H9 (cell line): ENCODE results near the gene SPAG7. TPM values are rescaled to one million over a fixed set of nuclear protein-coding genes. Genes with fewer than 3 reads are reported as not detected.

ENCODE experiments used
- DNase-seq: peaks from one replicate; pipeline ENCODE4 v3.0.0-alpha.2; 2017
- H2AFZ ChIP-seq: one replicate; pipeline ENCODE4 v1.6.1; 2013; ENCODE audit warnings: mild to moderate bottlenecking, low read length, control low read depth, moderate library complexity
- H2AK5ac ChIP-seq: 2 replicates; pipeline ENCODE4 v1.6.1; 2013; ENCODE audit warnings: low read length, control low read depth, mixed read lengths; ENCODE audit not compliant: insufficient read length
- H2BK120ac ChIP-seq: one replicate; pipeline ENCODE4 v1.6.1; 2013; ENCODE audit warnings: low read depth, mild to moderate bottlenecking, low read length, control low read depth, inconsistent platforms; ENCODE audit not compliant: poor library complexity, severe bottlenecking
- H2BK12ac ChIP-seq: 2 replicates; pipeline ENCODE4 v1.6.1; 2013; ENCODE audit warnings: low read length, control low read depth, mixed read lengths, low read depth; ENCODE audit not compliant: insufficient read length
- H2BK15ac ChIP-seq: 2 replicates; pipeline ENCODE4 v1.6.1; 2013; ENCODE audit warnings: low read depth, low read length, control low read depth
- H2BK20ac ChIP-seq: one replicate; pipeline ENCODE4 v1.6.1; 2013; ENCODE audit warnings: low read depth, mild to moderate bottlenecking, low read length, control low read depth, inconsistent platforms; ENCODE audit not compliant: poor library complexity, severe bottlenecking
- H2BK5ac ChIP-seq: 2 replicates; pipeline ENCODE4 v1.6.1; 2013; ENCODE audit warnings: low read length, control low read depth, mixed read lengths; ENCODE audit not compliant: insufficient read length
- H3K14ac ChIP-seq: 2 replicates; pipeline ENCODE4 v1.6.1; 2013; ENCODE audit warnings: low read length, control low read depth; ENCODE audit not compliant: insufficient read depth
- H3K18ac ChIP-seq: 2 replicates; pipeline ENCODE4 v1.6.1; 2013; ENCODE audit warnings: low read depth, mild to moderate bottlenecking, mixed read lengths, low read length, control low read depth; ENCODE audit not compliant: insufficient read length
- H3K23ac ChIP-seq: 2 replicates; pipeline ENCODE4 v1.6.1; 2013; ENCODE audit warnings: low read length, control low read depth, mixed read lengths, low read depth; ENCODE audit not compliant: insufficient read length
- H3K23me2 ChIP-seq: 2 replicates; pipeline ENCODE4 v1.6.1; 2013; ENCODE audit warnings: low read depth, mild to moderate bottlenecking, mixed read lengths, low read length, control low read depth; ENCODE audit not compliant: insufficient read length, poor library complexity, severe bottlenecking
- H3K27ac ChIP-seq: 2 replicates; pipeline ENCODE4 v1.5.1; 2013; ENCODE audit warnings: low read length, control low read depth, mixed read lengths, low read depth; ENCODE audit not compliant: insufficient read length
- H3K27me3 ChIP-seq: 2 replicates; pipeline ENCODE4 v1.6.1; 2013; ENCODE audit warnings: low read length, control low read depth, inconsistent platforms; ENCODE audit not compliant: insufficient read depth
- H3K4ac ChIP-seq: 2 replicates; pipeline ENCODE4 v1.6.1; 2013; ENCODE audit warnings: low read depth, mild to moderate bottlenecking, control low read depth, inconsistent platforms, low read length, moderate library complexity
- H3K4me1 ChIP-seq: 2 replicates; pipeline ENCODE4 v1.6.1; 2013; ENCODE audit warnings: low read length, control low read depth, inconsistent platforms; ENCODE audit not compliant: insufficient read depth
- H3K4me2 ChIP-seq: 2 replicates; pipeline ENCODE4 v1.6.1; 2013; ENCODE audit warnings: low read length, control low read depth, mixed read lengths; ENCODE audit not compliant: insufficient read length, insufficient read depth
- H3K56ac ChIP-seq: 2 replicates; pipeline ENCODE4 v1.6.1; 2013; ENCODE audit warnings: low read depth, mild to moderate bottlenecking, mixed read lengths, low read length, control low read depth; ENCODE audit not compliant: insufficient read length
- H3K79me1 ChIP-seq: 2 replicates; pipeline ENCODE4 v1.6.1; 2013; ENCODE audit warnings: low read depth, mild to moderate bottlenecking, moderate library complexity, low read length, control low read depth, inconsistent platforms; ENCODE audit not compliant: insufficient read depth, poor library complexity, severe bottlenecking
- H3K79me2 ChIP-seq: 2 replicates; pipeline ENCODE4 v1.6.1; 2013; ENCODE audit warnings: low read length, control low read depth, inconsistent platforms; ENCODE audit not compliant: insufficient read depth
- H3K9ac ChIP-seq: 2 replicates; pipeline ENCODE4 v1.6.1; 2013; ENCODE audit warnings: low read length, control low read depth, mixed read lengths; ENCODE audit not compliant: insufficient read length; ENCODE audit errors: extremely low read depth
- H3K9me3 ChIP-seq: one replicate; pipeline ENCODE4 v1.6.1; 2013; ENCODE audit warnings: low read depth, low read length, inconsistent platforms; ENCODE audit not compliant: control insufficient read depth
- H3T11ph ChIP-seq: one replicate; pipeline ENCODE4 v1.6.1; 2013; ENCODE audit warnings: mild to moderate bottlenecking, low read length, control low read depth, inconsistent platforms
- H4K20me1 ChIP-seq: one replicate; pipeline ENCODE4 v1.6.1; 2013; ENCODE audit not compliant: control insufficient read depth, insufficient read length, insufficient read depth
- H4K5ac ChIP-seq: 2 replicates; pipeline ENCODE4 v1.6.1; 2013; ENCODE audit warnings: low read depth, mild to moderate bottlenecking, mixed read lengths, low read length, control low read depth; ENCODE audit not compliant: insufficient read length
- H4K8ac ChIP-seq: replicated peaks from 2 replicates; pipeline ENCODE4 v1.6.1; 2013; ENCODE audit warnings: low read length, control low read depth, mixed read lengths, low read depth; ENCODE audit not compliant: insufficient read length
- H4K91ac ChIP-seq: 2 replicates; pipeline ENCODE4 v1.6.1; 2013; ENCODE audit warnings: low read depth, mild to moderate bottlenecking, moderate library complexity, mixed read lengths, low read length, control low read depth; ENCODE audit not compliant: insufficient read length
- H3K27ac Mint-ChIP-seq, 3 experiments: 2 replicates in 2 of 3; 3 replicates in 1 of 3; pipeline ENCODE4 v1.8.0; 2020 to 2021; ENCODE audit warnings: mixed read lengths in 3 of 3, mild to moderate bottlenecking in 1 of 3, moderate library complexity in 1 of 3
- H3K27me3 Mint-ChIP-seq: 2 replicates; pipeline ENCODE4 v1.8.0; 2021; ENCODE audit warnings: low read depth, mild to moderate bottlenecking, moderate library complexity, mixed read lengths
- H3K36me3 Mint-ChIP-seq, 3 experiments: 2 replicates in 2 of 3; 3 replicates in 1 of 3; pipeline ENCODE4 v1.8.0; 2020 to 2021; ENCODE audit warnings: low read depth in 3 of 3, mixed read lengths in 3 of 3; ENCODE audit not compliant: insufficient read depth in 1 of 3
- H3K4me1 Mint-ChIP-seq, 2 experiments: 2 replicates each; pipeline ENCODE4 v1.8.0; 2020; ENCODE audit warnings: mixed read lengths in 2 of 2
- H3K4me3 Mint-ChIP-seq, 2 experiments: 2 replicates in 1 of 2; 3 replicates in 1 of 2; pipeline ENCODE4 v1.8.0; 2020 to 2021; ENCODE audit warnings: mild to moderate bottlenecking in 2 of 2, mixed read lengths in 2 of 2, moderate library complexity in 1 of 2
- H3K9me3 Mint-ChIP-seq, 2 experiments: 2 replicates in 1 of 2; 3 replicates in 1 of 2; pipeline ENCODE4 v1.8.0; 2020; ENCODE audit warnings: mild to moderate bottlenecking in 2 of 2, mixed read lengths in 2 of 2, moderate library complexity in 1 of 2
- whole genome bisulfite sequencing: extraction: QIAGEN DNeasy Blood & Tissue Kit; methylation state at CpG from one replicate; pipeline ENCODE4 v1.1.7; 2013; ENCODE audit warnings: missing lambda C conversion rate, low lambda C conversion rate, mixed read lengths; ENCODE audit not compliant: insufficient read length; ENCODE audit errors: extremely low coverage; 5-methylcytosine and 5-hydroxymethylcytosine counted together
- total RNA-seq: library from RNA; stranded (reverse); gene quantifications from 2 replicates; pipeline ENCODE4 v1.2.1, GENCODE V29; 2021
- TF ChIP-seq, protein P1 (sequence below): fragments of 200-600 bp; sonication (generic); conservative IDR thresholded peaks from 3 replicates; pipeline ENCODE4 v1.8.0; 2021; ENCODE audit warnings: antibody characterized with exemption, mild to moderate bottlenecking

Gene SPAG7
- total RNA-seq, 1 experiment from 2014 or later: 102 TPM

DNA sequence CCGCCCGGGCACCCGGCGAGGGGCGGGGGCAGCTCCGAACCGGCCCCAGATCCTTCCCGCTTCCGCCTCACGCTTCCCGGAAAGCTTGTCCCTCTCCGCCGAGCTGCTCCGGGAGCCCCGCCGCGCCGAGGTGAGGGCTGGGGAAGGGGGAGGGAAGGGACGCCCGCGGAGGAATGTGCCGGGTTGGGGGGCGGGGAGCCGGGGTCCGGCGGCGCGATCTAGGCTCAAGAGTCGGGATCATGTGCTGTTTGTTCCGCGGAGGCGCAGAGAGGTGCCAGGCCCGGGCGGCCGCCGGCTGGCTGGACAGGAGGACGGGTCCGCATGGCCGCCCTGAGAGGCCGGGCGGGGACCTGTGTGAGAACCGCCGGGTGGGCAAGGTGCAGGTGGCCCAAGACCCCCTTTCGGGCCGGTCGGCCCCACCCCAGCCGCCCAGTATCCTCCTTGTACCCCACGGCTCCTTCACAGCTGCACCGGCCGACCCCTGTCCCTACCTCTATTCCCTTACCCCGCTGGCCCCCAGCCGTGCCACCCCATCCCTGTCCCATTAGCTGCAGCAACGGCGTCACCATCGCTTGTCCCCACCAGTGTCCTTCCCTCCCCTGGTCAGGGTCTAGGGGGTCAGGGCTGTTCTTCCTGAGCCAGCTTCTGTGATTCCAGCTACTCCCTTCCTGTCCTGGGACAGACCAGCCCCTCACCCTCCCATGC, 30.6 kb upstream of the SPAG7 start:
- Histone ChIP-seq H3K4ac (no peak overlapping the region), H2BK20ac (no peak overlapping the region), H4K91ac (no peak overlapping the region), H2BK120ac (no peak overlapping the region), H3K27ac (no peak overlapping the region), H3K27me3 (no peaks in the 10 kb centered on the region; the same call in 1 of the 2 replicates), H3K79me1 (peaks cover 8% of the 10 kb centered on the region), H3K9ac (peak overlapping the region; percentile 48), H3K79me2 (peaks cover 4% of the 10 kb centered on the region; the same call in 1 of the 2 replicates), H3K4me1 (peaks cover 2% of the 10 kb centered on the region), H4K20me1 (no peaks in the 10 kb centered on the region), H3K56ac (no peak overlapping the region), H2AK5ac (no peak overlapping the region), H4K5ac (no peak overlapping the region), H2BK15ac (no peak overlapping the region), H3T11ph (no peak overlapping the region), H4K8ac (no peak overlapping the region), H2BK5ac (no peak overlapping the region), H2AFZ (no peak overlapping the region), H3K4me2 (peak overlapping the region; percentile 95), H3K23ac (no peak overlapping the region), H3K9me3 (no peaks in the 10 kb centered on the region), H3K14ac (peak overlapping the region; percentile 45), H3K18ac (no peak overlapping the region), H3K23me2 (peaks cover 14% of the 10 kb centered on the region), H2BK12ac (no peak overlapping the region)
- peak; percentile 72 for DNase-seq
- Mint-ChIP-seq H3K36me3 (peaks cover 15 to 28% (median 28%) of the 10 kb centered on the region in 3 experiments), H3K4me3 (peak overlapping the region; percentile 88 to 92), H3K27ac (peak overlapping the region in 1 of 3 experiments; percentile 67; a peak in 1 of 7 replicates), H3K9me3 (no peaks in the 10 kb centered on the region), H3K4me1 (peaks cover 12 to 20% of the 10 kb centered on the region in 2 experiments), H3K27me3 (peaks cover 26% of the 10 kb centered on the region)
- WGBS: no CpG with 5 or more reads among the region's 55 CpGs
- TF ChIP-seq, protein P1, sequence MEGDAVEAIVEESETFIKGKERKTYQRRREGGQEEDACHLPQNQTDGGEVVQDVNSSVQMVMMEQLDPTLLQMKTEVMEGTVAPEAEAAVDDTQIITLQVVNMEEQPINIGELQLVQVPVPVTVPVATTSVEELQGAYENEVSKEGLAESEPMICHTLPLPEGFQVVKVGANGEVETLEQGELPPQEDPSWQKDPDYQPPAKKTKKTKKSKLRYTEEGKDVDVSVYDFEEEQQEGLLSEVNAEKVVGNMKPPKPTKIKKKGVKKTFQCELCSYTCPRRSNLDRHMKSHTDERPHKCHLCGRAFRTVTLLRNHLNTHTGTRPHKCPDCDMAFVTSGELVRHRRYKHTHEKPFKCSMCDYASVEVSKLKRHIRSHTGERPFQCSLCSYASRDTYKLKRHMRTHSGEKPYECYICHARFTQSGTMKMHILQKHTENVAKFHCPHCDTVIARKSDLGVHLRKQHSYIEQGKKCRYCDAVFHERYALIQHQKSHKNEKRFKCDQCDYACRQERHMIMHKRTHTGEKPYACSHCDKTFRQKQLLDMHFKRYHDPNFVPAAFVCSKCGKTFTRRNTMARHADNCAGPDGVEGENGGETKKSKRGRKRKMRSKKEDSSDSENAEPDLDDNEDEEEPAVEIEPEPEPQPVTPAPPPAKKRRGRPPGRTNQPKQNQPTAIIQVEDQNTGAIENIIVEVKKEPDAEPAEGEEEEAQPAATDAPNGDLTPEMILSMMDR: no peak
